Hepatocyte (in vitro differentiated cells): ENCODE data around the gene NEDD4L. TPM values are rescaled to one million over a fixed set of nuclear protein-coding genes. Genes with fewer than 3 reads are reported as not detected.

Experiments
- DNase-seq: peaks from one replicate; pipeline ENCODE4 v3.0.0-alpha.2; 2016; ENCODE audit warnings: low spot score
- H2AFZ ChIP-seq: fragments of 200-600 bp; sonication (generic); 2 replicates; pipeline ENCODE4 v1.6.0; 2016; ENCODE audit warnings: antibody characterized with exemption, mild to moderate bottlenecking
- H3K27ac ChIP-seq: fragments of 200-600 bp; sonication (generic); 2 replicates; pipeline ENCODE4 v1.5.1; 2016; ENCODE audit warnings: mild to moderate bottlenecking
- H3K27me3 ChIP-seq: fragments of 200-600 bp; sonication (generic); 2 replicates; pipeline ENCODE4 v1.6.1; 2016
- H3K36me3 ChIP-seq: fragments of 200-600 bp; sonication (generic); replicated peaks from 2 replicates; pipeline ENCODE4 v1.5.1; 2016; ENCODE audit warnings: low read depth; ENCODE audit not compliant: insufficient read depth
- H3K4me1 ChIP-seq: fragments of 200-600 bp; sonication (generic); 2 replicates; pipeline ENCODE4 v1.5.1; 2016; ENCODE audit warnings: mild to moderate bottlenecking, moderate library complexity; ENCODE audit not compliant: insufficient read depth
- H3K4me2 ChIP-seq: fragments of 200-600 bp; sonication (generic); 2 replicates; pipeline ENCODE4 v1.6.0; 2016
- H3K4me3 ChIP-seq: fragments of 200-600 bp; sonication (generic); 2 replicates; pipeline ENCODE4 v1.5.1; 2016; ENCODE audit warnings: mild to moderate bottlenecking
- H3K79me2 ChIP-seq: fragments of 200-600 bp; sonication (generic); 2 replicates; pipeline ENCODE4 v1.6.0; 2017; ENCODE audit warnings: mild to moderate bottlenecking
- H3K9me2 ChIP-seq: fragments of 200-600 bp; sonication (generic); replicated peaks from 2 replicates; pipeline ENCODE4 v1.6.0; 2017; ENCODE audit warnings: mild to moderate bottlenecking; ENCODE audit not compliant: insufficient read depth
- H3K9me3 ChIP-seq: fragments of 200-600 bp; sonication (generic); 2 replicates; pipeline ENCODE4 v1.5.1; 2016; ENCODE audit warnings: low read depth, mild to moderate bottlenecking
- H4K20me1 ChIP-seq: fragments of 200-600 bp; sonication (generic); 2 replicates; pipeline ENCODE4 v1.6.0; 2016; ENCODE audit warnings: mild to moderate bottlenecking; ENCODE audit not compliant: insufficient read depth, poor library complexity, severe bottlenecking
- EZH2 ChIP-seq: fragments of 200-600 bp; sonication (generic); IDR thresholded peaks from 2 replicates; pipeline ENCODE4 v1.6.1; 2016; ENCODE audit warnings: antibody characterized with exemption, mild to moderate bottlenecking, borderline replicate concordance
- EZH2phosphoT487 ChIP-seq: fragments of 200-600 bp; sonication (generic); IDR thresholded peaks from one replicate; pipeline ENCODE4 v1.6.1; 2018; ENCODE audit warnings: antibody characterized with exemption, mild to moderate bottlenecking, low read depth, moderate library complexity; ENCODE audit not compliant: unreplicated experiment, severe bottlenecking
- WGBS: methylation state at CpG from one replicate; pipeline ENCODE4 v1.1.6; 2016; ENCODE audit warnings: low lambda C conversion rate; ENCODE audit errors: missing lambda C conversion rate; 5-methylcytosine and 5-hydroxymethylcytosine counted together
- polyA plus RNA-seq: library from polyadenylated mRNA; unstranded; fragments of >200 nt; fragmentation: Nextera tagmentation; extraction: Ambion mirVana; gene quantifications from 2 replicates; pipeline ENCODE4 v1.2.1, GENCODE V29; 2016
- total RNA-seq: library from RNA; depleted of rRNA; stranded (reverse); fragments of >200 nt; gene quantifications from 2 replicates; pipeline ENCODE4 v1.2.3, GENCODE V29; 2014
- TF ChIP-seq, protein P1 (sequence below): fragments of 200-600 bp; sonication (generic); IDR thresholded peaks from 2 replicates; pipeline ENCODE4 v1.5.1; 2016; ENCODE audit warnings: antibody characterized with exemption, mild to moderate bottlenecking; ENCODE audit not compliant: poor library complexity

Gene NEDD4L
- total and polyA plus RNA-seq, 2 experiments from 2014 or later: 104 to 140 TPM

DNA sequence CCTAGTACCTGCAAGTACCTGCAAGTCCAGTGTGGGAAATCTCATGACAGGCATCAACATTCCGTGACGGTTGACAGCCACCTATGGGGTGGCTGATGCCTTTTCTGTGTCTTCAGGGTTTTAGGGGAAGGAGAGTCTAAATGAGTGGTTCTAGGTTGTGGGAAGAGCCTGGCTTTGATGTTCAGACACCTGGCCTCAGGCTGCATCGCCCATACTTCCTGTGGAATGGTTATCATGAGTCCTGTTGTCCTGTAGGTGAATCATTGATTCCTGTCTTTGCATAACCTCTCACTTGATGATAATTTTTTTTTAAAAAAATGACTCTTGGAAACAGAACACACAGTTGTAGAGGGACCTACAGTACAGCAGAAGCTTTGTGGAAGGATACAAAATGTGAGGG, 108.9 kb downstream of the NEDD4L start:
- no peaks in the 10 kb centered on the region for H3K9me3 ChIP-seq
- H3K79me2 ChIP-seq: peaks cover 97% of the 10 kb centered on the region
- H3K4me1 ChIP-seq: peaks cover 6% of the 10 kb centered on the region
- TF ChIP-seq EZH2 (no peak), EZH2phosphoT487 (no peak)
- TF ChIP-seq, protein P1, sequence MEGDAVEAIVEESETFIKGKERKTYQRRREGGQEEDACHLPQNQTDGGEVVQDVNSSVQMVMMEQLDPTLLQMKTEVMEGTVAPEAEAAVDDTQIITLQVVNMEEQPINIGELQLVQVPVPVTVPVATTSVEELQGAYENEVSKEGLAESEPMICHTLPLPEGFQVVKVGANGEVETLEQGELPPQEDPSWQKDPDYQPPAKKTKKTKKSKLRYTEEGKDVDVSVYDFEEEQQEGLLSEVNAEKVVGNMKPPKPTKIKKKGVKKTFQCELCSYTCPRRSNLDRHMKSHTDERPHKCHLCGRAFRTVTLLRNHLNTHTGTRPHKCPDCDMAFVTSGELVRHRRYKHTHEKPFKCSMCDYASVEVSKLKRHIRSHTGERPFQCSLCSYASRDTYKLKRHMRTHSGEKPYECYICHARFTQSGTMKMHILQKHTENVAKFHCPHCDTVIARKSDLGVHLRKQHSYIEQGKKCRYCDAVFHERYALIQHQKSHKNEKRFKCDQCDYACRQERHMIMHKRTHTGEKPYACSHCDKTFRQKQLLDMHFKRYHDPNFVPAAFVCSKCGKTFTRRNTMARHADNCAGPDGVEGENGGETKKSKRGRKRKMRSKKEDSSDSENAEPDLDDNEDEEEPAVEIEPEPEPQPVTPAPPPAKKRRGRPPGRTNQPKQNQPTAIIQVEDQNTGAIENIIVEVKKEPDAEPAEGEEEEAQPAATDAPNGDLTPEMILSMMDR: no peak
- no peaks in the 10 kb centered on the region for H3K36me3 ChIP-seq
- no peaks in the 10 kb centered on the region for H3K27me3 ChIP-seq
- H3K27ac ChIP-seq: no peak overlapping the region
- no peak overlapping the region for H2AFZ ChIP-seq
- no peaks in the 10 kb centered on the region for H4K20me1 ChIP-seq
- no peaks in the 10 kb centered on the region for H3K9me2 ChIP-seq
- no peak overlapping the region for H3K4me2 ChIP-seq
- DNase-seq: no peak
- no peak overlapping the region for H3K4me3 ChIP-seq
- 92% methylated on average over 3 of the region's 3 CpGs for WGBS

DNA sequence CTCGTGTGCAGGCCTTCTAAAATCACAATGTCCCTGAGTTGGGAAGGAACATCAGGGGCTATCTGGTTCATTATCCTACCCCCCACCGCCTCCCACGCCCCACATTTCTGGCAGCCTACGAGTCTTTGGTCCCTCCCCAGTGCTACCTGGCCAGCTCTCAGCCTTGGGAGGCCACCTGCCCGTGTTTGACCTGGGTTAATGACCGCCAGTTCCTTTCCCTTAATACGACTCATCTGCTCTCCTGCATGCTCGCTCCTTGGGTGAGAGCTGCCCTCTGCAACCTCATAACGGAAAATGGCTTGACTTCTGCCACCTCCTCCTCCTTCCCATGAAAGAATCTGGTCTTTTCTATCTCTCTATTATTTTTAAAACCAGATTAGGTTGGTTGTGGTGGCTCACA, 112.5 kb downstream of the NEDD4L start:
- Histone ChIP-seq H4K20me1 (no peaks in the 10 kb centered on the region), H3K79me2 (peaks cover 84% of the 10 kb centered on the region), H3K36me3 (no peaks in the 10 kb centered on the region), H3K4me1 (peaks cover 14% of the 10 kb centered on the region), H3K27ac (no peak overlapping the region), H3K4me2 (no peak overlapping the region), H2AFZ (no peak overlapping the region), H3K27me3 (no peaks in the 10 kb centered on the region), H3K9me2 (no peaks in the 10 kb centered on the region), H3K4me3 (no peak overlapping the region), H3K9me3 (no peaks in the 10 kb centered on the region)
- TF ChIP-seq EZH2 (no peak), EZH2phosphoT487 (no peak)
- TF ChIP-seq, protein P1: no peak
- no peak for DNase-seq
- WGBS: 89% methylated on average over 9 of the region's 9 CpGs

DNA sequence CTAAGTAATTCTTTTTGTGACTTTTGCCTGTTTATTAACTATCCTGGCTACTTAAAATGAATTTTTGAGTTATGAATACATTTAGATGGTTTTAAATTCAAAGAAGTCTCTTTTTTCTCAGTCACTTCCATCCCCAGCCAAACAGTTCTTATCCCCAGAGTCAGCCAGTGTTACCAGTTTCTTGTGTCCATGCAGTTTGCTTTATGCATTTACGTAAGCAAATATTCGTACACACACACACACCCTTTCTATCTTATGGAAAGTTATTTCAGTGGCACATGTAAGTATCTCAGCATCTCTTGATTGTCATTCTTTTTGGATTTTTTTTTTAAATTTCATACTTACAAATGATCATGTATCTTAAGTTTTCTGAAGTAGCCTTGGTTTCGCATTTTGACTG, 113.2 kb downstream of the NEDD4L start:
- no peaks in the 10 kb centered on the region for H3K9me3 ChIP-seq
- DNase-seq: no peak
- no peaks in the 10 kb centered on the region for H4K20me1 ChIP-seq
- no peak overlapping the region for H3K4me2 ChIP-seq
- no peak overlapping the region for H2AFZ ChIP-seq
- H3K27me3 ChIP-seq: no peaks in the 10 kb centered on the region
- peaks cover 84% of the 10 kb centered on the region for H3K79me2 ChIP-seq
- TF ChIP-seq, protein P1: no peak
- TF ChIP-seq EZH2: no peak
- no peak for TF ChIP-seq EZH2phosphoT487
- no peak overlapping the region for H3K4me3 ChIP-seq
- peak overlapping the region; percentile 69 for H3K27ac ChIP-seq
- no peaks in the 10 kb centered on the region for H3K36me3 ChIP-seq
- 74% methylated on average over 3 of the region's 3 CpGs for WGBS
- H3K4me1 ChIP-seq: peaks cover 14% of the 10 kb centered on the region
- no peaks in the 10 kb centered on the region for H3K9me2 ChIP-seq

DNA sequence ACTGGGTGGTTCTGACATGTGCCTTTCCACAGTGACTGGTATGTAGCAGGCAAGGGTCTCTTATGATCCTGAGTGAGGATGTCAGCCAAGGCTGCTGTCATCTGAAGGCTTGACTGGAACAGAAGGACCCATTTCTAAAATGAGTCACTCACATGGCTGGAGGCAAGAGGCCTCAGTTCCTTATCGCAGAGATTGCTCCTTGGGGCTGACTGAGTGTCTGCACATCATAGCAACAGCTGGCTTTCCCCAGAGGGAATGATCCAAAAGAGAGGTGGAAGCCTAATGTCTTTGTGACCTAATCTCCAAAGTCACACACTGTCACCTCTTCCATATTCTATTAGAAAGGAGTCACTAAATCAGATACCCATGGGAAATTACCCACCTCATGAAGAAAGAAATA, 114.0 kb downstream of the NEDD4L start:
- Histone ChIP-seq H3K4me3 (no peak overlapping the region), H2AFZ (no peak overlapping the region), H3K79me2 (peaks cover 83% of the 10 kb centered on the region), H3K27ac (peak overlapping the region; percentile 69), H3K9me3 (no peaks in the 10 kb centered on the region), H3K36me3 (no peaks in the 10 kb centered on the region), H4K20me1 (no peaks in the 10 kb centered on the region), H3K4me2 (no peak overlapping the region), H3K4me1 (peaks cover 14% of the 10 kb centered on the region), H3K9me2 (no peaks in the 10 kb centered on the region), H3K27me3 (no peaks in the 10 kb centered on the region)
- 67% methylated on average over 1 of the region's 1 CpG for WGBS
- no peak for TF ChIP-seq EZH2phosphoT487
- TF ChIP-seq EZH2: no peak
- TF ChIP-seq, protein P1: no peak
- DNase-seq: no peak
